ENCODE results near the gene POLR1F.

The POLR1F gene

GRCh38 chr7:19708397-19709248 lies at the start of gene POLR1F:
Gene POLR1F (minus strand): TSS chr7:19709037. CDS start chr7:19709016, 21 bp downstream.
- 0 out of 2 replicates have a peak, but pooled peaks cover 6% of the 10 kb centered on the region for H4K20me1 ChIP-seq (ENCODE audit: low read depth, low read length)
- H3K9me2 ChIP-seq (replicated peaks; ENCODE audit: insufficient read depth, low read length), result no peaks in the 10 kb centered on the region
- H3K79me2 ChIP-seq (ENCODE audit: insufficient read depth, low read length), result peaks cover 50% of the 10 kb centered on the region
- no peaks in the 10 kb centered on the region for H3F3A ChIP-seq (ENCODE audit: insufficient read depth)
- H3K4me2 ChIP-seq (ENCODE audit: low read depth, low read length, poor library complexity, severe bottlenecking), result peak within 1 kb of the TSS; percentile 85
- peak within 1 kb of the TSS; percentile 3; the same call in 1 of the 2 replicates for H3K27ac ChIP-seq (ENCODE audit: low read depth, low read length)
- no peaks in the 10 kb centered on the region for H3K27me3 ChIP-seq (ENCODE audit: low read length)
- 0 out of 2 replicates have a peak, but pooled peaks cover 5% of the 10 kb centered on the region for H3K36me3 ChIP-seq (ENCODE audit: low read length)
- no peaks in the 10 kb centered on the region for H3K9me3 ChIP-seq (ENCODE audit: insufficient read depth, low read length)
- H3K4me3 ChIP-seq (ENCODE audit: insufficient read depth, low read length, poor library complexity, severe bottlenecking), result peak within 1 kb of the TSS; percentile 84
- H2AFZ ChIP-seq (ENCODE audit: low read depth, low read length, severe bottlenecking), result peak within 1 kb of the TSS; percentile 94
- peak within 1 kb of the TSS; percentile 69 for H3K9ac ChIP-seq (ENCODE audit: low read length)
- TF ChIP-seq CTCF (IDR thresholded peaks at IDR 0.05; ENCODE audit: insufficient read depth, low read length, poor library complexity, severe bottlenecking), result peak; percentile 95
- no peak for TF ChIP-seq EZH2phosphoT487 (conservative IDR thresholded peaks at IDR 0.05; ENCODE audit: low read length)

GRCh38 chr7:19754521-19755116 lies 45.8 kb upstream of the POLR1F start:
- no peaks in the 10 kb centered on the region for H3K9me2 ChIP-seq (replicated peaks; ENCODE audit: insufficient read depth, low read length)
- H3F3A ChIP-seq (ENCODE audit: insufficient read depth), result no peaks in the 10 kb centered on the region
- no peak overlapping the region for H3K4me3 ChIP-seq (ENCODE audit: insufficient read depth, low read length, poor library complexity, severe bottlenecking)
- TF ChIP-seq EZH2phosphoT487 (conservative IDR thresholded peaks at IDR 0.05; ENCODE audit: low read length), result no peak
- peak; percentile 81 for TF ChIP-seq CTCF (IDR thresholded peaks at IDR 0.05; ENCODE audit: insufficient read depth, low read length, poor library complexity, severe bottlenecking)
- no peak overlapping the region for H3K4me2 ChIP-seq (ENCODE audit: low read depth, low read length, poor library complexity, severe bottlenecking)
- no peaks in the 10 kb centered on the region for H4K20me1 ChIP-seq (ENCODE audit: low read depth, low read length)
- H3K79me2 ChIP-seq (ENCODE audit: insufficient read depth, low read length), result no peaks in the 10 kb centered on the region
- H2AFZ ChIP-seq (ENCODE audit: low read depth, low read length, severe bottlenecking), result no peak overlapping the region
- no peak overlapping the region for H3K27ac ChIP-seq (ENCODE audit: low read depth, low read length)
- no peak overlapping the region for H3K9ac ChIP-seq (ENCODE audit: low read length)
- H3K27me3 ChIP-seq (ENCODE audit: low read length), result no peaks in the 10 kb centered on the region
- H3K9me3 ChIP-seq (ENCODE audit: insufficient read depth, low read length), result no peaks in the 10 kb centered on the region
- H3K36me3 ChIP-seq (ENCODE audit: low read length), result no peaks in the 10 kb centered on the region

GRCh38 chr7:19752020-19752419 lies 43.2 kb upstream of the POLR1F start:
- no peaks in the 10 kb centered on the region for H3K9me3 ChIP-seq (ENCODE audit: insufficient read depth, low read length)
- H3K4me3 ChIP-seq (ENCODE audit: insufficient read depth, low read length, poor library complexity, severe bottlenecking), result no peak overlapping the region
- H3K79me2 ChIP-seq (ENCODE audit: insufficient read depth, low read length), result no peaks in the 10 kb centered on the region
- H3F3A ChIP-seq (ENCODE audit: insufficient read depth), result no peaks in the 10 kb centered on the region
- no peaks in the 10 kb centered on the region for H3K36me3 ChIP-seq (ENCODE audit: low read length)
- no peaks in the 10 kb centered on the region for H4K20me1 ChIP-seq (ENCODE audit: low read depth, low read length)
- H2AFZ ChIP-seq (ENCODE audit: low read depth, low read length, severe bottlenecking), result no peak overlapping the region
- H3K9me2 ChIP-seq (replicated peaks; ENCODE audit: insufficient read depth, low read length), result no peaks in the 10 kb centered on the region
- no peak overlapping the region for H3K27ac ChIP-seq (ENCODE audit: low read depth, low read length)
- H3K27me3 ChIP-seq (ENCODE audit: low read length), result no peaks in the 10 kb centered on the region
- no peak overlapping the region for H3K9ac ChIP-seq (ENCODE audit: low read length)
- H3K4me2 ChIP-seq (ENCODE audit: low read depth, low read length, poor library complexity, severe bottlenecking), result no peak overlapping the region
- no peak for TF ChIP-seq EZH2phosphoT487 (conservative IDR thresholded peaks at IDR 0.05; ENCODE audit: low read length)

All from SU-DHL-6 (cell line).